DMS 273 (cell line): Measurements from ENCODE around the gene KRT6A.
A peak's percentile ranks its signal among the peaks of the same experiment; 100 is the strongest.

ENCODE experiments used
- DNase-seq: peaks from one replicate; lab custom pipeline; 2025; ENCODE audit not compliant: unreplicated experiment; lab: John Stamatoyannopoulos, UW

The KRT6A gene

GRCh38 chr12:52493172-52493571, at the start of gene KRT6A:
KRT6A (minus strand) TSS chr12:52493257; CDS start chr12:52493188, 69 bp downstream.
- no peak for DNase-seq

GRCh38 chr12:52542157-52542556, 49.1 kb upstream of the KRT6A start:
- DNase-seq, result no peak

- no peak for DNase-seq
Measured at GRCh38 chr12:52541709-52542108, 48.7 kb upstream of the KRT6A start.

GRCh38 chr12:52540531-52540930, 47.5 kb upstream of the KRT6A start:
- no peak for DNase-seq

- no peak for DNase-seq
Measured at GRCh38 chr12:52539821-52540173, 46.7 kb upstream of the KRT6A start.

GRCh38 chr12:52539083-52539820, 46.2 kb upstream of the KRT6A start:
- DNase-seq, result peak; percentile 33

GRCh38 chr12:52537101-52537500, 44.0 kb upstream of the KRT6A start:
- DNase-seq, result no peak

GRCh38 chr12:52535574-52535973, 42.5 kb upstream of the KRT6A start:
- no peak for DNase-seq

GRCh38 chr12:52534482-52534881, 41.4 kb upstream of the KRT6A start:
- DNase-seq, result no peak

GRCh38 chr12:52533686-52534470, 40.8 kb upstream of the KRT6A start:
- DNase-seq, result no peak

- DNase-seq, result no peak
Measured at GRCh38 chr12:52532636-52533035, 39.6 kb upstream of the KRT6A start.

- DNase-seq, result no peak
Measured at GRCh38 chr12:52531566-52532300, 38.7 kb upstream of the KRT6A start.

- DNase-seq, result no peak
Measured at GRCh38 chr12:52530905-52531304, 37.8 kb upstream of the KRT6A start.

GRCh38 chr12:52530366-52530765, 37.3 kb upstream of the KRT6A start:
- no peak for DNase-seq

- DNase-seq, result no peak
Measured at GRCh38 chr12:52529846-52530245, 36.8 kb upstream of the KRT6A start.

- DNase-seq, result no peak
Measured at GRCh38 chr12:52529417-52529816, 36.4 kb upstream of the KRT6A start.

- DNase-seq, result no peak
Measured at GRCh38 chr12:52528641-52529143, 35.6 kb upstream of the KRT6A start.

GRCh38 chr12:52527121-52527800, 34.2 kb upstream of the KRT6A start:
- DNase-seq, result no peak

GRCh38 chr12:52526511-52526951, 33.5 kb upstream of the KRT6A start:
- DNase-seq, result no peak

GRCh38 chr12:52525661-52526499, 32.8 kb upstream of the KRT6A start:
- DNase-seq, result no peak
